NK-92 (cell line): ENCODE measurements around the gene FAM83G.

Source experiments
- DNase-seq: peaks from one replicate; lab custom pipeline; 2025; ENCODE audit not compliant: unreplicated experiment; lab: John Stamatoyannopoulos, UW

Gene FAM83G

GRCh38 chr17:18921912-18922451 lies 82.6 kb downstream of the FAM83G start:
- no peak for DNase-seq

- no peak for DNase-seq
Observed at GRCh38 chr17:18921485-18921884, 83.1 kb downstream of the FAM83G start.

- DNase-seq: no peak
Observed at GRCh38 chr17:18920911-18921441, 83.6 kb downstream of the FAM83G start.

GRCh38 chr17:18919963-18920362 lies 84.6 kb downstream of the FAM83G start:
- no peak for DNase-seq
